Memory B cell (primary cell): ENCODE measurements around the gene RAPH1.
"Not testable (repeated sequence)": the region's sequence is repeated elsewhere in the genome, so short reads cannot be mapped to it uniquely, and the experiment has no call there.

Experiments used
- ATAC-seq: fragments of 150-1000 bp; cut with Tn5 transposase; 2 replicates; pipeline ENCODE4 v1.10.0; 2021; ENCODE audit warnings: low read depth, mild to moderate bottlenecking, moderate library complexity
- DNase-seq, 2 donors: peaks; one replicate each; pipeline ENCODE4 v3.0.0; 2022; ENCODE audit warnings: low spot score in 2 of 2
- H3K27ac Mint-ChIP-seq: one replicate; pipeline ENCODE4 v1.8.0; 2022; ENCODE audit warnings: mild to moderate bottlenecking, moderate library complexity, mixed read lengths
- H3K27me3 Mint-ChIP-seq: one replicate; pipeline ENCODE4 v1.8.0; 2022; ENCODE audit warnings: mixed read lengths
- H3K36me3 Mint-ChIP-seq: one replicate; pipeline ENCODE4 v1.8.0; 2022; ENCODE audit warnings: mild to moderate bottlenecking, mixed read lengths
- H3K4me1 Mint-ChIP-seq: one replicate; pipeline ENCODE4 v1.8.0; 2022; ENCODE audit warnings: mixed read lengths
- H3K4me3 Mint-ChIP-seq: one replicate; pipeline ENCODE4 v1.8.0; 2022; ENCODE audit warnings: mild to moderate bottlenecking, moderate library complexity, mixed read lengths
- H3K9me3 Mint-ChIP-seq: one replicate; pipeline ENCODE4 v1.8.0; 2022; ENCODE audit warnings: mixed read lengths

The RAPH1 gene

GRCh38 chr2:203446071-203446481, 89.0 kb downstream of the RAPH1 start:
- H3K36me3 Mint-ChIP-seq = no peaks in the 10 kb centered on the region
- ATAC-seq = no peak
- DNase-seq = no peak
- H3K27me3 Mint-ChIP-seq = peaks cover 3% of the 10 kb centered on the region
- H3K27ac Mint-ChIP-seq = no peak overlapping the region
- H3K4me1 Mint-ChIP-seq = peaks cover 2% of the 10 kb centered on the region
- no peak overlapping the region for H3K4me3 Mint-ChIP-seq
- H3K9me3 Mint-ChIP-seq = no peaks in the 10 kb centered on the region

DNA sequence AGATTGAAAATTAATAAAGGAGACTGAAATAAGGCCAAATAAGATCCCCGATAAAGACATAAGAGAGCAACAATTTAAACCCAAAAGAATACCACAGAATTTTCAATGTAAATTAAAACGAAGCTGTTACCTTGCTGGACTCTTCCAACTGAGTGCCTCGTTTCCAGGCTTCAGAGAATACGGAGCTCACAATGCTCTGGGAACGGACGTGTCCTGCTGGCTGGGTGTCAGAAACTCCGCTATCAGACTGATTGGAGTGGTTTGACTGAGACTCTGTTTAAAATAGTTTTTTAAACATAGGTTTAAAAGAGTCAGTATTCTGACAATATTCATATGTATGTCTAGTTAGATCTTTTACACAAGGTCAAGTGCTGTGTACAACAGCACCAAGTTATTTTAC, 90.4 kb downstream of the RAPH1 start:
- DNase-seq (no peak), ATAC-seq (no peak)
- H3K9me3 Mint-ChIP-seq = no peaks in the 10 kb centered on the region
- no peak overlapping the region for H3K4me3 Mint-ChIP-seq
- no peaks in the 10 kb centered on the region for H3K36me3 Mint-ChIP-seq
- peaks cover 3% of the 10 kb centered on the region for H3K27me3 Mint-ChIP-seq
- no peak overlapping the region for H3K27ac Mint-ChIP-seq
- peaks cover 2% of the 10 kb centered on the region for H3K4me1 Mint-ChIP-seq

- H3K4me3 Mint-ChIP-seq = no peak overlapping the region
- H3K27me3 Mint-ChIP-seq = peaks cover 3% of the 10 kb centered on the region
- ATAC-seq = no peak
- no peak for DNase-seq
- H3K27ac Mint-ChIP-seq = no peak overlapping the region
- H3K36me3 Mint-ChIP-seq = no peaks in the 10 kb centered on the region
- H3K4me1 Mint-ChIP-seq = peaks cover 2% of the 10 kb centered on the region
- H3K9me3 Mint-ChIP-seq = no peaks in the 10 kb centered on the region
Measured at GRCh38 chr2:203442463-203442862, 92.6 kb downstream of the RAPH1 start.

GRCh38 chr2:203441463-203441862, 93.6 kb downstream of the RAPH1 start:
- Mint-ChIP-seq H3K4me1 (peaks cover 2% of the 10 kb centered on the region), H3K4me3 (no peak overlapping the region), H3K9me3 (no peaks in the 10 kb centered on the region), H3K27ac (no peak overlapping the region), H3K27me3 (peaks cover 3% of the 10 kb centered on the region), H3K36me3 (no peaks in the 10 kb centered on the region)
- no peak for DNase-seq
- ATAC-seq = no peak

GRCh38 chr2:203440671-203441070, 94.4 kb downstream of the RAPH1 start:
- DNase-seq (no peak), ATAC-seq (no peak)
- no peaks in the 10 kb centered on the region for H3K36me3 Mint-ChIP-seq
- H3K27me3 Mint-ChIP-seq = peaks cover 3% of the 10 kb centered on the region
- H3K4me1 Mint-ChIP-seq = peaks cover 2% of the 10 kb centered on the region
- H3K4me3 Mint-ChIP-seq = no peak overlapping the region
- H3K9me3 Mint-ChIP-seq = no peaks in the 10 kb centered on the region
- H3K27ac Mint-ChIP-seq = no peak overlapping the region

GRCh38 chr2:203438528-203438927, 96.6 kb downstream of the RAPH1 start:
- H3K4me1 Mint-ChIP-seq = no peaks in the 10 kb centered on the region
- no peaks in the 10 kb centered on the region for H3K9me3 Mint-ChIP-seq
- no peak overlapping the region for H3K4me3 Mint-ChIP-seq
- H3K27ac Mint-ChIP-seq = no peak overlapping the region
- H3K27me3 Mint-ChIP-seq = no peaks in the 10 kb centered on the region
- H3K36me3 Mint-ChIP-seq = no peaks in the 10 kb centered on the region
- DNase-seq (no peak), ATAC-seq (no peak)

- Mint-ChIP-seq H3K27ac (no peak overlapping the region), H3K4me1 (no peaks in the 10 kb centered on the region), H3K27me3 (no peaks in the 10 kb centered on the region), H3K4me3 (no peak overlapping the region), H3K9me3 (no peaks in the 10 kb centered on the region), H3K36me3 (no peaks in the 10 kb centered on the region)
- DNase-seq = no peak
- ATAC-seq = no peak
Measured at GRCh38 chr2:203437511-203437910, 97.6 kb downstream of the RAPH1 start.

DNA sequence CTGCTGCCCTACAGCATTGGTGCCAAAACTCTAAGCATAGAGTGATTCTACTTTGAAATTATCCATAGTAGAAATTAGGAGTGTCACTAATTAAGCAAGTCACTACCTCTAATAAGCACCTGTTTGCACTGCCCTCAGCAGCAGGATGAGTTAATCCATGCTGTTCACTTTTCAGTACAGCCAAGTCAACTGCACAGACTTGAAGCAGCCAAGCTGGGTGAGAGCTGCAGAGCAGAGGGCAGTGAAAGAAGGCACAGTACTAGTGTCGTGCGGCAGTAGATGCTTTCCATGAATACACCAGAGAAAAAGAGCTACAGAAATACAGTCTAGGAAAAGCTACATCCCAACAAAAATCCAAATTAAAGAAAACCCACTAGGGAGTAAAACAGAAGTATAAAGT, 98.6 kb downstream of the RAPH1 start:
- Mint-ChIP-seq H3K27me3 (no peaks in the 10 kb centered on the region), H3K4me3 (no peak overlapping the region), H3K36me3 (peaks cover 1% of the 10 kb centered on the region), H3K4me1 (no peaks in the 10 kb centered on the region), H3K9me3 (no peaks in the 10 kb centered on the region), H3K27ac (no peak overlapping the region)
- DNase-seq (no peak), ATAC-seq (no peak)

- Mint-ChIP-seq H3K27ac (no peak overlapping the region), H3K4me1 (no peaks in the 10 kb centered on the region), H3K36me3 (peaks cover 8% of the 10 kb centered on the region), H3K27me3 (no peaks in the 10 kb centered on the region), H3K4me3 (no peak overlapping the region), H3K9me3 (no peaks in the 10 kb centered on the region)
- no peak for ATAC-seq
- no peak for DNase-seq
Measured at GRCh38 chr2:203432811-203433210, 102.3 kb downstream of the RAPH1 start.

- no peaks in the 10 kb centered on the region for H3K27me3 Mint-ChIP-seq
- H3K27ac Mint-ChIP-seq = no peak overlapping the region
- no peak overlapping the region for H3K4me3 Mint-ChIP-seq
- ATAC-seq (no peak), DNase-seq (no peak)
- no peaks in the 10 kb centered on the region for H3K4me1 Mint-ChIP-seq
- peaks cover 18% of the 10 kb centered on the region for H3K36me3 Mint-ChIP-seq
- H3K9me3 Mint-ChIP-seq = no peaks in the 10 kb centered on the region
Measured at GRCh38 chr2:203431391-203432185, 103.5 kb downstream of the RAPH1 start.

DNA sequence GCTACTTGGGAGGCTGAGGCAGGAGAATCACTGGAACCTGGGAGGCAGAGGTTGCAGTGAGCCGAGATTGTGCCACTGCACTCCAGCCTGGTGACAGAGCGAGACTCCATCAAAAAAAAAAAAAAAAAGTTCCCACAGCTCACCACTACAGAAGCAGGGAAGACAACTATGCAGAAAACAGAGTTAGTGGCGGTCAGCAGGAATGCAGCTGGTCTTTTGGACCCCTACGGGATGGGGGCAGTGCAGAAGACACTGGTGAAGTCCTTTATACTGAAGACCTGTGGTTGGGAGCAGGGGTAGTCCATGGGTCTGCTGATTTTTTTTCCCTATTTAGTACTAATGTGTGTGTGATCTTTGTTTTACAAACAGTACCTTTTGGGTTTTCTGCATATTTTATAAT, 105.5 kb downstream of the RAPH1 start:
- not testable (repeated sequence) for ATAC-seq, H3K27ac Mint-ChIP-seq, H3K4me3 Mint-ChIP-seq, H3K27me3 Mint-ChIP-seq, H3K9me3 Mint-ChIP-seq, DNase-seq, H3K4me1 Mint-ChIP-seq
- H3K36me3 Mint-ChIP-seq = peaks cover 22% of the 10 kb centered on the region

GRCh38 chr2:203427061-203427460, 108.0 kb downstream of the RAPH1 start:
- ATAC-seq (no peak), DNase-seq (no peak)
- H3K27me3 Mint-ChIP-seq = no peaks in the 10 kb centered on the region
- peaks cover 25% of the 10 kb centered on the region for H3K36me3 Mint-ChIP-seq
- no peaks in the 10 kb centered on the region for H3K9me3 Mint-ChIP-seq
- no peak overlapping the region for H3K4me3 Mint-ChIP-seq
- H3K27ac Mint-ChIP-seq = no peak overlapping the region
- H3K4me1 Mint-ChIP-seq = no peaks in the 10 kb centered on the region

- DNase-seq (no peak), ATAC-seq (no peak)
- peaks cover 39% of the 10 kb centered on the region for H3K36me3 Mint-ChIP-seq
- H3K4me1 Mint-ChIP-seq = no peaks in the 10 kb centered on the region
- H3K27ac Mint-ChIP-seq = no peak overlapping the region
- H3K9me3 Mint-ChIP-seq = peaks cover 4% of the 10 kb centered on the region
- H3K4me3 Mint-ChIP-seq = no peak overlapping the region
- no peaks in the 10 kb centered on the region for H3K27me3 Mint-ChIP-seq
Measured at GRCh38 chr2:203418271-203418670, 116.8 kb downstream of the RAPH1 start.

DNA sequence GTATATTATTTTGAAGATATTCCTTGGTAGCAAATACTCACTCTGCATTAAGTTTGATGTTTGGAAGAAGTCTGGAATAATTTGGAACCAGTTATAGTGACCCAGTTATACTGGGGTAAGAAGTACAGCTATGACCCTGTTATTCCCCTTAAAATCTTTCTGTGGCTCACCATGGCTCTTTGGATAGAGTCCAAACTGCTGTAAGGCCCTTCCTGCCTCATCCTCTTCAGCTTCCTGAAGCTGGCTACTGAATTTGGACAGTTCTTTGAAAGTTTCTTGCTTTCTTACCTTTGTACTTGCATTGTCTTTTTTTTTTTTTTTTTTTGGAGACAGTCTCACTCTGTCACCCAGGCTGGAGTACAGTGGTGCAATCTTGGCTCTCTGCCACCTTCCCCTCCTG, 121.3 kb downstream of the RAPH1 start:
- Mint-ChIP-seq H3K27me3 (no peaks in the 10 kb centered on the region), H3K4me3 (no peak overlapping the region), H3K27ac (no peak overlapping the region), H3K9me3 (peaks cover 4% of the 10 kb centered on the region), H3K36me3 (peaks cover 45% of the 10 kb centered on the region), H3K4me1 (no peaks in the 10 kb centered on the region)
- no peak for ATAC-seq
- DNase-seq = no peak
